ENCODE data around the gene MAPRE3.

MAPRE3 gene

GRCh38 chr2:27042985-27043634 lies 72.7 kb downstream of the MAPRE3 start:
- no peak for DNase-seq

GRCh38 chr2:27049422-27050280 lies 79.2 kb downstream of the MAPRE3 start:
- peak; percentile 68 for DNase-seq

GRCh38 chr2:27050281-27050995 lies 80.0 kb downstream of the MAPRE3 start:
- peak; percentile 88 for DNase-seq

- DNase-seq = peak; percentile 93
Measured at GRCh38 chr2:27050996-27051901, 80.8 kb downstream of the MAPRE3 start, which contains the start of gene AGBL5. TSS of gene AGBL5 (plus strand) at chr2:27051668. CDS start at chr2:27052959, 1,291 bp downstream.

- DNase-seq = peak; percentile 46
Measured at GRCh38 chr2:27051902-27052645, 81.6 kb downstream of the MAPRE3 start.

- no peak for DNase-seq
Measured at GRCh38 chr2:27053321-27053720, 82.9 kb downstream of the MAPRE3 start.

GRCh38 chr2:27053776-27054175 lies 83.3 kb downstream of the MAPRE3 start:
- no peak for DNase-seq

GRCh38 chr2:27054721-27055120 lies 84.3 kb downstream of the MAPRE3 start:
- no peak for DNase-seq

GRCh38 chr2:27057184-27057583 lies 86.7 kb downstream of the MAPRE3 start:
- no peak for DNase-seq

GRCh38 chr2:27058210-27058609 lies 87.8 kb downstream of the MAPRE3 start:
- DNase-seq = no peak

- no peak for DNase-seq
Measured at GRCh38 chr2:27059141-27059820, 88.8 kb downstream of the MAPRE3 start.

GRCh38 chr2:27060323-27060722 lies 89.9 kb downstream of the MAPRE3 start:
- DNase-seq = no peak

GRCh38 chr2:27065128-27065527 lies 94.7 kb downstream of the MAPRE3 start:
- no peak for DNase-seq

- no peak for DNase-seq
Measured at GRCh38 chr2:27067385-27067784, 96.9 kb downstream of the MAPRE3 start.

- DNase-seq = no peak
Measured at GRCh38 chr2:27069436-27069835, 99.0 kb downstream of the MAPRE3 start.

- no peak for DNase-seq
Measured at GRCh38 chr2:27069961-27070618, 99.7 kb downstream of the MAPRE3 start.

- no peak for DNase-seq
Measured at GRCh38 chr2:27070653-27071276, 100.3 kb downstream of the MAPRE3 start.

- peak; percentile 89 for DNase-seq
Measured at GRCh38 chr2:27071277-27071989, 101.0 kb downstream of the MAPRE3 start, which contains the start of gene OST4. TSS of gene OST4 (minus strand) at chr2:27071654.
